Activated T-cell treated with anti-CD3 and anti-CD28 coated beads, Interleukin-2, amount 50 U/mL, for 48 hours (primary cell): ENCODE data around the gene CCT6B.
"Not testable (repeated sequence)": the region's sequence is repeated elsewhere in the genome, so short reads cannot be mapped to it uniquely, and the experiment has no call there.

Experiments used
- DNase-seq, 2 experiments: peaks; one replicate each; pipeline ENCODE4 v3.0.0-alpha.2; 2020

Gene CCT6B

GRCh38 chr17:34961093-34961911 lies at the start of gene CCT6B, which contains the start of gene ZNF830:
Gene CCT6B, minus strand, starts transcription at chr17:34961460. Its CDS starts 67 bp downstream, at chr17:34961393.
Gene ZNF830, plus strand, starts transcription at chr17:34961540. Its CDS starts 27 bp downstream, at chr17:34961567.
- peak; percentile 91 for DNase-seq

GRCh38 chr17:35010093-35010492 lies 48.8 kb upstream of the CCT6B start:
- no peak for DNase-seq

GRCh38 chr17:35006961-35007360 lies 45.7 kb upstream of the CCT6B start:
- no peak for DNase-seq

GRCh38 chr17:35006345-35006744 lies 45.1 kb upstream of the CCT6B start:
- DNase-seq, result no peak

GRCh38 chr17:35003778-35004177 lies 42.5 kb upstream of the CCT6B start:
- no peak for DNase-seq

- no peak for DNase-seq
These were observed 41.8 kb upstream of the CCT6B start for GRCh38 chr17:35002876-35003551.

GRCh38 chr17:35001549-35001948 lies 40.3 kb upstream of the CCT6B start:
- DNase-seq, result no peak

- not testable (repeated sequence) for DNase-seq
These were observed 39.7 kb upstream of the CCT6B start for GRCh38 chr17:35000965-35001364.

- DNase-seq, result no peak
These were observed 38.2 kb upstream of the CCT6B start for GRCh38 chr17:34999456-34999855.

- DNase-seq, result peak; percentile 88 to 91
These were observed 36.9 kb upstream of the CCT6B start for GRCh38 chr17:34998205-34998604.

- DNase-seq, result no peak
These were observed 36.1 kb upstream of the CCT6B start for GRCh38 chr17:34997355-34997862.

GRCh38 chr17:34996422-34997285 lies 35.4 kb upstream of the CCT6B start:
- no peak for DNase-seq

- DNase-seq, result no peak
These were observed 31.8 kb upstream of the CCT6B start for GRCh38 chr17:34993031-34993430.

GRCh38 chr17:34991606-34992005 lies 30.3 kb upstream of the CCT6B start:
- DNase-seq, result no peak

- no peak for DNase-seq
These were observed 29.7 kb upstream of the CCT6B start for GRCh38 chr17:34990921-34991365.

- DNase-seq, result no peak
These were observed 28.2 kb upstream of the CCT6B start for GRCh38 chr17:34989473-34989872.

GRCh38 chr17:34988644-34989043 lies 27.4 kb upstream of the CCT6B start:
- DNase-seq, result no peak

GRCh38 chr17:34987232-34987631 lies 26.0 kb upstream of the CCT6B start:
- no peak for DNase-seq

GRCh38 chr17:34981538-34982241 lies 20.4 kb upstream of the CCT6B start:
- no peak for DNase-seq

- peak in 1 of 2 experiments; percentile 79 for DNase-seq
These were observed 19.6 kb upstream of the CCT6B start for GRCh38 chr17:34980681-34981537.

GRCh38 chr17:34980353-34980680 lies 19.1 kb upstream of the CCT6B start, which contains the start of gene LIG3:
Gene LIG3, plus strand, starts transcription at chr17:34980512. Its CDS starts 2,494 bp downstream, at chr17:34983006.
- peak; percentile 97 for DNase-seq
